H1 (cell line): Measurements from ENCODE around the gene SPATS2L. TPM values are rescaled to one million over a fixed set of nuclear protein-coding genes. Genes with fewer than 3 reads are reported as not detected.

Experiments
- CTCF ChIA-PET: fragments of 300-600 bp; sonication (Branson Sonifier 250); formaldehyde crosslinking; loops from one replicate; lab custom pipeline; 2021; ENCODE audit not compliant: partially characterized antibody; lab: Charles Lee
- POLR2A ChIA-PET: fragments of 300-600 bp; sonication (Branson Sonifier 250); formaldehyde crosslinking; loops from one replicate; lab custom pipeline; 2021; ENCODE audit warnings: inconsistent platforms; ENCODE audit not compliant: partially characterized antibody; lab: Charles Lee
- DNase-seq, 2 experiments: peaks; one replicate each; pipeline versions ENCODE4 v3.0.0 to v3.0.0-alpha.2; 2010 to 2022; ENCODE audit warnings: low spot score in 2 of 2, low read depth in 1 of 2, mixed read lengths in 1 of 2
- FAIRE-seq: peaks from 2 replicates; lab custom pipeline; 2011; peaks lifted over from hg19 to GRCh38; lab: Jason Lieb, UNC
- H2AFZ ChIP-seq: 2 replicates; pipeline ENCODE4 v1.8.1; 2012; ENCODE audit warnings: low read length, inconsistent platforms
- H2AK5ac ChIP-seq: 2 replicates; pipeline ENCODE4 v1.6.1; 2013; ENCODE audit warnings: low read depth, low read length
- H2BK120ac ChIP-seq: replicated peaks from 2 replicates; pipeline ENCODE3; 2013; ENCODE audit warnings: low read depth, low read length, inconsistent platforms
- H2BK12ac ChIP-seq: 2 replicates; pipeline ENCODE4 v1.6.1; 2013; ENCODE audit warnings: low read depth, low read length
- H2BK15ac ChIP-seq: 2 replicates; pipeline ENCODE4 v1.6.1; 2013; ENCODE audit warnings: low read length
- H2BK20ac ChIP-seq: 2 replicates; pipeline ENCODE4 v1.6.1; 2013; ENCODE audit warnings: low read length
- H2BK5ac ChIP-seq: 2 replicates; pipeline ENCODE4 v1.6.1; 2013; ENCODE audit warnings: low read depth, low read length
- H3K14ac ChIP-seq: 2 replicates; pipeline ENCODE4 v1.6.1; 2013; ENCODE audit warnings: inconsistent platforms; ENCODE audit not compliant: insufficient read length
- H3K18ac ChIP-seq: 2 replicates; pipeline ENCODE4 v1.6.1; 2013; ENCODE audit warnings: low read length; ENCODE audit errors: extremely low read depth
- H3K23ac ChIP-seq: 2 replicates; pipeline ENCODE4 v1.6.1; 2013; ENCODE audit warnings: inconsistent platforms; ENCODE audit not compliant: insufficient read length
- H3K23me2 ChIP-seq: 2 replicates; pipeline ENCODE4 v1.6.1; 2013; ENCODE audit warnings: low read depth, low read length
- H3K27ac ChIP-seq: 2 replicates; pipeline ENCODE4 v1.6.1; 2011; ENCODE audit warnings: low read depth, low read length, inconsistent platforms
- H3K27me3 ChIP-seq, 4 experiments: replicated peaks in 1 of 4; 1 replicate in 1 of 4; 2 replicates in 3 of 4; pipeline versions ENCODE4 v1.6.1 to v1.8.1; 2011 to 2013; ENCODE audit warnings: low read length in 3 of 4, mild to moderate bottlenecking in 3 of 4, inconsistent platforms in 2 of 4, mixed read lengths in 2 of 4, moderate library complexity in 1 of 4; ENCODE audit not compliant: control insufficient read depth in 3 of 4, insufficient read depth in 3 of 4; ENCODE audit errors: extremely low read depth in 1 of 4
- H3K36me3 ChIP-seq, 4 experiments: 2 replicates each; pipeline versions ENCODE4 v1.6.1 to v1.8.1; 2011 to 2013; ENCODE audit warnings: mild to moderate bottlenecking in 4 of 4, low read length in 3 of 4, moderate library complexity in 2 of 4, control low read depth in 1 of 4, inconsistent platforms in 1 of 4; ENCODE audit not compliant: insufficient read depth in 4 of 4, control insufficient read depth in 2 of 4
- H3K4ac ChIP-seq: replicated peaks from 2 replicates; pipeline ENCODE3; 2013; ENCODE audit warnings: low read length, low read depth, mixed read lengths, inconsistent platforms; ENCODE audit not compliant: insufficient read length
- H3K4me1 ChIP-seq, 4 experiments: replicated peaks in 1 of 4; 1 replicate in 1 of 4; 2 replicates in 3 of 4; pipeline versions ENCODE4 v1.6.1 to v1.8.1; 2011 to 2013; ENCODE audit warnings: low read length in 3 of 4, inconsistent platforms in 2 of 4, mixed read lengths in 1 of 4; ENCODE audit not compliant: insufficient read depth in 4 of 4, control insufficient read depth in 3 of 4
- H3K4me2 ChIP-seq, 2 experiments: 2 replicates each; pipeline versions ENCODE4 v1.6.1 to v1.8.1; 2011 to 2013; ENCODE audit warnings: low read depth in 2 of 2, low read length in 2 of 2, control low read depth in 1 of 2, inconsistent platforms in 1 of 2, mild to moderate bottlenecking in 1 of 2; ENCODE audit not compliant: insufficient read depth in 1 of 2
- H3K4me3 ChIP-seq, 4 experiments: fragments of 200-600, 300-600 bp in 1 of 4; sonication (generic), shearing (Covaris generic), sonication (Bioruptor Twin) in 1 of 4; 2 replicates each; pipeline versions ENCODE4 v1.5.1 to v1.8.1; 2011 to 2016; ENCODE audit warnings: low read length in 4 of 4, low read depth in 3 of 4, control low read depth in 2 of 4, inconsistent platforms in 2 of 4, mild to moderate bottlenecking in 2 of 4, mixed read lengths in 1 of 4, moderate library complexity in 1 of 4; ENCODE audit not compliant: insufficient read depth in 2 of 4; ENCODE audit errors: extremely low read depth in 1 of 4
- H3K56ac ChIP-seq: replicated peaks from 2 replicates; pipeline ENCODE3; 2013; ENCODE audit warnings: low read depth, mild to moderate bottlenecking, mixed read lengths, low read length, inconsistent platforms; ENCODE audit not compliant: insufficient read length
- H3K79me1 ChIP-seq: 2 replicates; pipeline ENCODE4 v1.6.1; 2013; ENCODE audit warnings: low read depth, low read length, control low read depth
- H3K79me2 ChIP-seq, 2 experiments: 2 replicates each; pipeline versions ENCODE4 v1.6.1 to v1.8.1; 2012 to 2013; ENCODE audit warnings: low read length in 2 of 2, mild to moderate bottlenecking in 2 of 2, inconsistent platforms in 1 of 2; ENCODE audit not compliant: insufficient read depth in 2 of 2, control insufficient read depth in 1 of 2
- H3K9ac ChIP-seq, 4 experiments: replicated peaks in 1 of 4; 1 replicate in 1 of 4; 2 replicates in 3 of 4; pipeline versions ENCODE4 v1.6.1 to v1.8.1; 2011 to 2013; ENCODE audit warnings: low read depth in 3 of 4, low read length in 3 of 4, control low read depth in 2 of 4, mild to moderate bottlenecking in 2 of 4, moderate library complexity in 2 of 4, inconsistent platforms in 1 of 4; ENCODE audit errors: extremely low read depth in 1 of 4
- H3K9me3 ChIP-seq, 2 experiments: 2 replicates each; pipeline versions ENCODE4 v1.6.1 to v1.8.1; 2012 to 2013; ENCODE audit warnings: mild to moderate bottlenecking in 2 of 2, moderate library complexity in 2 of 2, control low read depth in 1 of 2, inconsistent platforms in 1 of 2, low read depth in 1 of 2, low read length in 1 of 2, mixed read lengths in 1 of 2; ENCODE audit not compliant: insufficient read depth in 2 of 2
- H4K20me1 ChIP-seq, 2 experiments: replicated peaks in 1 of 2; 2 replicates each; pipeline versions ENCODE3 to v1.8.1; 2011 to 2013; ENCODE audit warnings: inconsistent platforms in 2 of 2, low read length in 2 of 2, mild to moderate bottlenecking in 1 of 2; ENCODE audit not compliant: insufficient read depth in 2 of 2, control insufficient read depth in 1 of 2
- H4K5ac ChIP-seq: 2 replicates; pipeline ENCODE4 v1.6.1; 2013; ENCODE audit warnings: low read length, low read depth, mixed read lengths, inconsistent platforms; ENCODE audit not compliant: insufficient read length
- H4K8ac ChIP-seq: 2 replicates; pipeline ENCODE4 v1.8.0; 2013; ENCODE audit warnings: mild to moderate bottlenecking, moderate library complexity, low read length, inconsistent platforms; ENCODE audit not compliant: insufficient read depth; ENCODE audit errors: extremely low read depth
- H4K91ac ChIP-seq: replicated peaks from 2 replicates; pipeline ENCODE3; 2013; ENCODE audit warnings: low read length, mixed read lengths, inconsistent platforms; ENCODE audit not compliant: insufficient read length
- SP4 ChIP-seq: IDR thresholded peaks from 2 replicates; pipeline ENCODE4 v1.6.1; 2012; ENCODE audit warnings: low read length, inconsistent platforms
- WGBS, 2 experiments: shearing (Covaris generic) in 1 of 2; methylation state at CpG; one replicate each; pipeline versions ENCODE4 v1.1.6 to v1.1.7; 2013 to 2015; ENCODE audit warnings: low lambda C conversion rate in 2 of 2, mixed read lengths in 2 of 2, inconsistent platforms in 1 of 2, low coverage in 1 of 2, missing lambda C conversion rate in 1 of 2; ENCODE audit not compliant: insufficient replicate concordance in 2 of 2, insufficient coverage in 1 of 2, insufficient read length in 1 of 2; ENCODE audit errors: extremely low coverage in 1 of 2, missing lambda C conversion rate in 1 of 2; 5-methylcytosine and 5-hydroxymethylcytosine counted together
- polyA plus RNA-seq, 7 experiments: library from polyadenylated mRNA; depleted of rRNA in 3 of 7; stranded (reverse) in 5 of 7; unstranded in 2 of 7; fragments of >200 nt in 5 of 7; fragments of 200-250 nt in 2 of 7; gene quantifications; 1 replicate in 5 of 7; 2 replicates in 1 of 7; 4 replicates in 1 of 7; pipeline versions ENCODE4 v1.2.1 to v1.2.3, GENCODE V29; 2011 to 2013; ENCODE audit warnings: missing spikeins in 2 of 7, mixed read lengths in 2 of 7
- total RNA-seq: library from RNA; stranded (reverse); fragmentation: NEBNext Ultra II Directional; extraction: Animal tissue kit (Norgen Biotek cat#: 25700); gene quantifications from 2 replicates; pipeline ENCODE4 v1.2.1, GENCODE V29; 2021

Gene SPATS2L
- total and polyA plus RNA-seq, 2 of the 8 experiments (the other 6 are each of a cell fraction or from before 2014, with no cell fraction given): 67.3 to 189 TPM

- H3K9ac ChIP-seq: no peak overlapping the region
- no peak overlapping the region for H3K18ac ChIP-seq
- H3K14ac ChIP-seq: no peak overlapping the region
- no peaks in the 10 kb centered on the region for H4K20me1 ChIP-seq
- CTCF ChIA-PET: interaction anchor here (1.0 to 1.5 kb wide), 4 partner anchors 15 to 534 kb away, joined by 3 to 4 read pairs (median 4); no protein-coding TSS in a partner anchor
- H2BK20ac ChIP-seq: no peak overlapping the region
- H3K9me3 ChIP-seq: no peaks in the 10 kb centered on the region
- no peak for DNase-seq
- H2AK5ac ChIP-seq: no peak overlapping the region
- no peak overlapping the region for H4K91ac ChIP-seq
- no peak overlapping the region for H3K4ac ChIP-seq
- POLR2A ChIA-PET: interaction anchor here (1.2 kb wide), 1 partner anchor 10 kb away, joined by 3 read pairs; no protein-coding TSS in a partner anchor
- H2BK5ac ChIP-seq: no peak overlapping the region
- H2BK120ac ChIP-seq: no peak overlapping the region
- FAIRE-seq: no peak
- no peak overlapping the region for H2AFZ ChIP-seq
- no peaks in the 10 kb centered on the region; a peak in 1 of 8 replicates for H3K36me3 ChIP-seq
- H3K27ac ChIP-seq: no peak overlapping the region
- H2BK15ac ChIP-seq: no peak overlapping the region
- H3K4me3 ChIP-seq: no peak overlapping the region
- H3K56ac ChIP-seq: no peak overlapping the region
- no peak overlapping the region for H3K4me2 ChIP-seq
- peaks cover 0 to 3% (median under 1%) of the 10 kb centered on the region in 4 experiments; a peak in 2 of 7 replicates for H3K4me1 ChIP-seq
- no peak overlapping the region for H4K5ac ChIP-seq
- no peak overlapping the region for H3K23ac ChIP-seq
- WGBS, 2 experiments: 91 to 100% methylated on average over 1 to 2 of the region's 2 CpGs
- H3K79me2 ChIP-seq: no peaks in the 10 kb centered on the region
- peaks cover 9% of the 10 kb centered on the region for H3K23me2 ChIP-seq
- H3K79me1 ChIP-seq: 0 out of 2 replicates have a peak, but pooled peaks cover 2% of the 10 kb centered on the region
- H2BK12ac ChIP-seq: no peak overlapping the region
- TF ChIP-seq SP4: no peak
- no peak overlapping the region for H4K8ac ChIP-seq
- H3K27me3 ChIP-seq: no peaks in the 10 kb centered on the region
Observed at GRCh38 chr2:200507179-200507578, 200.7 kb downstream of the SPATS2L start.
